Endothelial cell of umbilical vein (primary cell): ENCODE data around the gene CFC1B. TPM values are rescaled to one million over a fixed set of nuclear protein-coding genes. Genes with fewer than 3 reads are reported as not detected.
"Not testable (repeated sequence)": the region's sequence is repeated elsewhere in the genome, so short reads cannot be mapped to it uniquely, and the experiment has no call there.

Experiments
- BruUV-seq: library from RNA; stranded (reverse); fragments of 400-500 nt; replicated peaks from 2 replicates; lab custom pipeline; 2021; lab: Mats Ljungman, UMichigan
- CTCF ChIA-PET: fragments of 300-600, 350-600 bp; sonication (Branson Sonifier 250); formaldehyde crosslinking; loops from one replicate; lab custom pipeline; 2021; ENCODE audit warnings: antibody characterized with exemption, inconsistent platforms; lab: Charles Lee
- POLR2A ChIA-PET: fragments of 300-600, 350-600 bp; sonication (Branson Sonifier 250); formaldehyde crosslinking; loops from one replicate; lab custom pipeline; 2021; ENCODE audit warnings: antibody characterized with exemption, inconsistent platforms; lab: Charles Lee
- DNase-seq: peaks from one replicate; pipeline ENCODE4 v3.0.0-alpha.2; 2011; ENCODE audit warnings: low read depth, low spot score
- FAIRE-seq: peaks from 2 replicates; lab custom pipeline; 2011; peaks lifted over from hg19 to GRCh38; lab: Jason Lieb, UNC
- H2AFZ ChIP-seq: 2 replicates; pipeline ENCODE4 v1.6.0; 2012; ENCODE audit warnings: low read depth, low read length, control low read depth, inconsistent platforms
- H3K27ac ChIP-seq: 2 replicates; pipeline ENCODE4 v1.5.1; 2011; ENCODE audit warnings: low read depth, mild to moderate bottlenecking, control low read depth, low read length, moderate library complexity; ENCODE audit not compliant: insufficient read depth
- H3K27me3 ChIP-seq, 2 experiments: 2 replicates each; pipeline versions ENCODE4 v1.6.0 to v1.6.1; 2011; ENCODE audit warnings: low read length in 2 of 2, mixed read lengths in 1 of 2; ENCODE audit not compliant: control insufficient read depth in 2 of 2, insufficient read depth in 2 of 2
- H3K36me3 ChIP-seq, 2 experiments: 2 replicates in 1 of 2; 3 replicates in 1 of 2; pipeline ENCODE4 v1.5.1; 2011; ENCODE audit warnings: low read length in 2 of 2, mild to moderate bottlenecking in 1 of 2, moderate library complexity in 1 of 2; ENCODE audit not compliant: control insufficient read depth in 2 of 2, insufficient read depth in 2 of 2; ENCODE audit errors: extremely low read depth in 1 of 2
- H3K4me1 ChIP-seq: 3 replicates; pipeline ENCODE4 v1.5.1; 2011; ENCODE audit warnings: mild to moderate bottlenecking, low read length; ENCODE audit not compliant: control insufficient read depth, insufficient read depth; ENCODE audit errors: extremely low read depth
- H3K4me2 ChIP-seq: 2 replicates; pipeline ENCODE4 v1.6.1; 2011; ENCODE audit warnings: low read length, control low read depth, mixed read lengths; ENCODE audit not compliant: insufficient read depth
- H3K4me3 ChIP-seq, 3 experiments: fragments of 200-600 bp in 1 of 3; sonication (generic), shearing (Covaris generic) in 1 of 3; replicated peaks in 1 of 3; 2 replicates each; pipeline ENCODE4 v1.5.1; 2011 to 2016; ENCODE audit warnings: control low read depth in 3 of 3, low read length in 3 of 3, mild to moderate bottlenecking in 2 of 3, inconsistent platforms in 1 of 3, low read depth in 1 of 3, moderate library complexity in 1 of 3; ENCODE audit not compliant: insufficient read depth in 1 of 3
- H3K79me2 ChIP-seq: 2 replicates; pipeline ENCODE4 v1.6.0; 2012; ENCODE audit warnings: low read length, inconsistent platforms; ENCODE audit not compliant: control insufficient read depth, insufficient read depth
- H3K9ac ChIP-seq: replicated peaks from 2 replicates; pipeline ENCODE3; 2011; ENCODE audit warnings: low read length, control low read depth; ENCODE audit not compliant: insufficient read depth; ENCODE audit errors: extremely low read depth
- H3K9me1 ChIP-seq: replicated peaks from 3 replicates; pipeline ENCODE4 v1.6.0; 2011; ENCODE audit warnings: mild to moderate bottlenecking, low read length; ENCODE audit not compliant: control insufficient read depth, insufficient read depth; ENCODE audit errors: extremely low read depth
- H3K9me3 ChIP-seq: replicated peaks from 2 replicates; pipeline ENCODE4 v1.5.1; 2012; ENCODE audit warnings: low read length, inconsistent platforms; ENCODE audit not compliant: control insufficient read depth, insufficient read depth
- H4K20me1 ChIP-seq: replicated peaks from 2 replicates; pipeline ENCODE3; 2011; ENCODE audit warnings: mild to moderate bottlenecking, low read length; ENCODE audit not compliant: control insufficient read depth, insufficient read depth; ENCODE audit errors: extremely low read depth
- dilution Hi-C: fragments of 300-500 bp; cut with MboI; formaldehyde crosslinking; loops from one replicate; pipeline ENCODE4 v1.15.0; 2019; ENCODE audit warnings: low sequenced_read_pairs; ENCODE audit not compliant: extremely low pct_ligation_motif_present
- intact Hi-C: fragments of 100-400 bp; cut with micrococcal nuclease; formaldehyde crosslinking; loops from one replicate; pipeline ENCODE4 v1.10.0; 2022
- polyA plus RNA-seq, 4 experiments: library from polyadenylated mRNA; depleted of rRNA in 3 of 4; stranded (reverse) in 3 of 4; unstranded in 1 of 4; fragments of >200 nt; gene quantifications; 2 replicates each; pipeline versions ENCODE4 v1.2.1 to v1.2.3, GENCODE V29; 2011 to 2012; ENCODE audit warnings: missing spikeins in 1 of 4
- total RNA-seq: library from RNA; stranded (reverse); gene quantifications from 2 replicates; pipeline ENCODE4 v1.2.3, GENCODE V29; 2021

CFC1B gene
- total and polyA plus RNA-seq, 2 donors (not counting 3 experiments of a cell fraction or from before 2014, with no cell fraction given) = not detected

GRCh38 chr2:130542789-130543188 is 21.8 kb downstream of the CFC1B start:
- H3K9ac ChIP-seq, POLR2A ChIA-PET, H2AFZ ChIP-seq, dilution Hi-C loops, CTCF ChIA-PET, H3K4me3 ChIP-seq, H3K4me1 ChIP-seq, H3K27me3 ChIP-seq, H3K9me1 ChIP-seq, DNase-seq, H3K79me2 ChIP-seq, H3K27ac ChIP-seq, H3K4me2 ChIP-seq, H3K9me3 ChIP-seq, H3K36me3 ChIP-seq, H4K20me1 ChIP-seq, BruUV-seq, intact Hi-C loops, FAIRE-seq: not testable (repeated sequence)

GRCh38 chr2:130543785-130544528 is 22.9 kb downstream of the CFC1B start:
- H3K36me3 ChIP-seq, CTCF ChIA-PET, BruUV-seq, H3K27me3 ChIP-seq, DNase-seq, dilution Hi-C loops, H3K4me2 ChIP-seq, H3K9me3 ChIP-seq, H3K9ac ChIP-seq, H3K4me1 ChIP-seq, H2AFZ ChIP-seq, H3K9me1 ChIP-seq, intact Hi-C loops, H3K4me3 ChIP-seq, H4K20me1 ChIP-seq, POLR2A ChIA-PET, H3K79me2 ChIP-seq, H3K27ac ChIP-seq: not testable (repeated sequence)
- FAIRE-seq = peak; percentile 12

- FAIRE-seq = peak; percentile 43
- H3K36me3 ChIP-seq, H3K9ac ChIP-seq, H3K27me3 ChIP-seq, H3K4me3 ChIP-seq, CTCF ChIA-PET, H3K9me1 ChIP-seq, intact Hi-C loops, H3K4me1 ChIP-seq, H2AFZ ChIP-seq, H3K9me3 ChIP-seq, H3K79me2 ChIP-seq, DNase-seq, POLR2A ChIA-PET, H3K27ac ChIP-seq, dilution Hi-C loops, H4K20me1 ChIP-seq, H3K4me2 ChIP-seq, BruUV-seq: not testable (repeated sequence)
These were observed 24.0 kb downstream of the CFC1B start for GRCh38 chr2:130544978-130545377.

- H3K4me3 ChIP-seq, H3K27ac ChIP-seq, H3K9me3 ChIP-seq, CTCF ChIA-PET, H3K4me2 ChIP-seq, H3K27me3 ChIP-seq, BruUV-seq, H3K9me1 ChIP-seq, H2AFZ ChIP-seq, dilution Hi-C loops, H3K4me1 ChIP-seq, intact Hi-C loops, H3K36me3 ChIP-seq, H4K20me1 ChIP-seq, H3K79me2 ChIP-seq, H3K9ac ChIP-seq, DNase-seq, POLR2A ChIA-PET: not testable (repeated sequence)
- FAIRE-seq = peak; percentile 26
These were observed 27.4 kb downstream of the CFC1B start for GRCh38 chr2:130548418-130548817.
